BE2C (cell line): ENCODE results near the gene NPLOC4.
A peak's percentile ranks its signal among the peaks of the same experiment; 100 is the strongest.

ENCODE experiments used
- DNase-seq: peaks from one replicate; pipeline ENCODE4 v3.0.0-alpha.2; 2020
- H3K27me3 ChIP-seq: fragments of 250-450 bp; sonication (Bioruptor Pico); 2 replicates; pipeline ENCODE4 v1.5.1; 2020; ENCODE audit warnings: mild to moderate bottlenecking
- H3K36me3 ChIP-seq: fragments of 250-450 bp; sonication (Bioruptor Pico); 2 replicates; pipeline ENCODE4 v1.5.1; 2020; ENCODE audit warnings: mild to moderate bottlenecking
- H3K4me1 ChIP-seq: fragments of 250-450 bp; sonication (Bioruptor Pico); 2 replicates; pipeline ENCODE4 v1.5.1; 2020
- H3K4me3 ChIP-seq: 2 replicates; pipeline ENCODE4 v1.5.1; 2011; ENCODE audit warnings: low read depth, low read length
- H3K9me3 ChIP-seq: fragments of 250-450 bp; sonication (Bioruptor Pico); 2 replicates; pipeline ENCODE4 v1.5.1; 2020
- TF ChIP-seq, protein P1 (sequence below): IDR thresholded peaks from 2 replicates; pipeline ENCODE4 v1.5.1; 2012; ENCODE audit warnings: mild to moderate bottlenecking, low read depth, low read length

The NPLOC4 gene

DNA sequence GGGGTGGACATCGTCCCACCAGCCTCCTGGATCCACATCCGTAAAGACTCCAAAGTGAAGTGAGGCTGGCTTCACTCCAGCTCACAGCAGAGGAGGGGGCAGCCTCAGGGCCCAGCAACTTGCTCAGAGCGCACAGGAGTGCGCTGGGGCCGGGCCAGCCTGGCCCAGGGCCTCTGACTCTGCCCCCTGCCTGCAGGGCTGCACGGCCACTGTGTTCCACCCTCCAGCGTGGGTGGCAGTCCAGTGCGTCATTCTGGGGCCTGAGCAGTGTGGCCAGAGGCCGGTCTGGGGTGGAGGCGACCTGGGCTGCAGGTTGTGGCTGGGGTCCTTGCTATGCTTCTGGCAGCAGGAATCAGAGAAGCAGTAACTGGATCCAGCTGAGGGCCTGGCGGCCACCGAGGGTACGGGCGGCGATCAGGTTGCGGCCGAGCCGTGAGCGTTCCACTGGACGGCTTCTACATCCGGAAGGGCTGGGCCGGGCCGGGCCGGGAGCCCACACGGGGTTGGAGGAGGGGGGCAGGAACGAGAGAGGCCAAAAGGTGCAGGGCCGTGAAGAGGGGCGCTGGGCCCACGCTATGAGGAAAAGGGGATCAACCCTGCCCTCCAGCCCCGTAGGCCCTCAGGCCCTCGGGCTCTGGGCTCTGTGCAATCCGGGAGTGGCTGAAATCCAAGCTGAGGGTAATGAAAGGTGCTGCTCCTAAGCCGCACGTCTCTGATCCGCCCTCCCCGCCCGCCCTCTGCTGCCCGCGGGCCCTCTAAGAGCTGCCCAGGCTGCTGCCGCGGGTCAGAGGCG is 109.1 kb downstream of the NPLOC4 start, which contains the start of gene FSCN2:
Gene FSCN2, plus strand, starts transcription at position 787 of the 793 bp plus-strand sequence. CDS start 155 bp downstream, outside the sequence.
- Histone ChIP-seq H3K9me3 (no peaks in the 10 kb centered on the region), H3K36me3 (no peaks in the 10 kb centered on the region), H3K4me3 (no peak within 1 kb of the TSS), H3K27me3 (peaks cover 28% of the 10 kb centered on the region), H3K4me1 (no peaks in the 10 kb centered on the region)
- TF ChIP-seq, protein P1, sequence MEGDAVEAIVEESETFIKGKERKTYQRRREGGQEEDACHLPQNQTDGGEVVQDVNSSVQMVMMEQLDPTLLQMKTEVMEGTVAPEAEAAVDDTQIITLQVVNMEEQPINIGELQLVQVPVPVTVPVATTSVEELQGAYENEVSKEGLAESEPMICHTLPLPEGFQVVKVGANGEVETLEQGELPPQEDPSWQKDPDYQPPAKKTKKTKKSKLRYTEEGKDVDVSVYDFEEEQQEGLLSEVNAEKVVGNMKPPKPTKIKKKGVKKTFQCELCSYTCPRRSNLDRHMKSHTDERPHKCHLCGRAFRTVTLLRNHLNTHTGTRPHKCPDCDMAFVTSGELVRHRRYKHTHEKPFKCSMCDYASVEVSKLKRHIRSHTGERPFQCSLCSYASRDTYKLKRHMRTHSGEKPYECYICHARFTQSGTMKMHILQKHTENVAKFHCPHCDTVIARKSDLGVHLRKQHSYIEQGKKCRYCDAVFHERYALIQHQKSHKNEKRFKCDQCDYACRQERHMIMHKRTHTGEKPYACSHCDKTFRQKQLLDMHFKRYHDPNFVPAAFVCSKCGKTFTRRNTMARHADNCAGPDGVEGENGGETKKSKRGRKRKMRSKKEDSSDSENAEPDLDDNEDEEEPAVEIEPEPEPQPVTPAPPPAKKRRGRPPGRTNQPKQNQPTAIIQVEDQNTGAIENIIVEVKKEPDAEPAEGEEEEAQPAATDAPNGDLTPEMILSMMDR = peak; percentile 10; the same call in 1 of the 2 replicates
- peak; percentile 21 for DNase-seq

DNA sequence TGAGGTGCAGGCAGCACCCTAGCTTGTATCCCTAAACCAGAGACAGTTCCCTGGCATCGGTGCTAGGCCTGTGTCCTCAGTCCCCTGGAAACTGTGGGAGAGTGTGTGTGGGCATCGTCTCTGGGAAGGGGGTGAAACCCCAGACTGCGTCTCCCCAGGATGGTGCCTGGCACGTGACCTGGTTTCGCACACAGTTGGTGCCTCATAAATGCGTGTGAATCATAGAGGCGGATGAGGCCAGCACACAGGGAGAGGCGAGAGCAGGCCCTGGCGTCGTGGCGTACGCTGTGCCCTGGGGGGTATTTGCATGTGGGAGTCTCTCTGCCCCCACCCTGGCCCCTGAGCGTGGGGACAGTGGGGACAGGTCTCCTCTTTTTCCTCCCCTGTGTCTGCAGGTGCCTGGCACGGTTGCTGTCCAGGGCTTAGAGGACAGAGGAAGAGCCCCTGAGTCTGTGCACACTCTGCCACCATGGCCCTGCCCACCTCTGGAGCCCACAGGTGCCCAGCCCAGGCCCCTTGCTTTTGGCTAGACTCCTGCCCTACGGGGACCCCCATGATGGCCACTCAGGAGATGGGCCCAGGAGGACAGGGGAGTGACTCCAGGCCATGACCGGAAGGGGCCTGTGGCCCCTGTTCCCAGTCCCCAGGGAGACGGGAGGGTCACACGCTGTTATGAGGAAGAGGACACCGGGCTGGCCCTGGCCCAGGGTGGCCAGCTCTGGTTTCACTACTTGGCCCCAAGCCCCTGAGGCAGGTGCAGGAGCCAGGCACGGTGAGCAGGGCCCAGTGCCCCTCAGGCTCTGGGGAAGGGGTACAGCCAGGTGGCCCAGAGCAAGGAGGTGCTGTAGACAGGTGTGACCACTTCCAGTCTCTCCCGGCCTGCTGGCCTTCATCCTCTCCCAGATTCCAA is 110.0 kb downstream of the NPLOC4 start:
- TF ChIP-seq, protein P1 = no peak
- no peak for DNase-seq
- no peaks in the 10 kb centered on the region for H3K4me1 ChIP-seq
- peaks cover 28% of the 10 kb centered on the region for H3K27me3 ChIP-seq
- H3K9me3 ChIP-seq = no peaks in the 10 kb centered on the region
- H3K36me3 ChIP-seq = no peaks in the 10 kb centered on the region
- no peak overlapping the region for H3K4me3 ChIP-seq

DNA sequence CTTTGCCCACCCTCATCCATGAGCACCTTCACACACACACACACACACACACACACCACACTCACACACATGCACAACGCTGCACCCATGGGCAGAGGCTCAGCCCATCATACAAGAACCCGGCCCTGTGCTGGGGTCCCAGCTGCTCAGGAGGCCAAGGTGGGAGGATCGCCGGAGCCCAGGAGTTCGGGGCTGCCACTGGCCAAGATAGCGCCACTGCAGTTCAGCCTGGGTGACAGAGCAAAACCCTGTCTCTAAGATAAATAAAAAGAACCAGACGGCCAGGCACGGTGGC is 112.1 kb downstream of the NPLOC4 start:
- peaks cover 25% of the 10 kb centered on the region for H3K27me3 ChIP-seq
- peak; percentile 6 for DNase-seq
- TF ChIP-seq, protein P1 = no peak
- no peak overlapping the region for H3K4me3 ChIP-seq
- no peaks in the 10 kb centered on the region for H3K9me3 ChIP-seq
- H3K4me1 ChIP-seq = no peaks in the 10 kb centered on the region
- H3K36me3 ChIP-seq = no peaks in the 10 kb centered on the region

DNA sequence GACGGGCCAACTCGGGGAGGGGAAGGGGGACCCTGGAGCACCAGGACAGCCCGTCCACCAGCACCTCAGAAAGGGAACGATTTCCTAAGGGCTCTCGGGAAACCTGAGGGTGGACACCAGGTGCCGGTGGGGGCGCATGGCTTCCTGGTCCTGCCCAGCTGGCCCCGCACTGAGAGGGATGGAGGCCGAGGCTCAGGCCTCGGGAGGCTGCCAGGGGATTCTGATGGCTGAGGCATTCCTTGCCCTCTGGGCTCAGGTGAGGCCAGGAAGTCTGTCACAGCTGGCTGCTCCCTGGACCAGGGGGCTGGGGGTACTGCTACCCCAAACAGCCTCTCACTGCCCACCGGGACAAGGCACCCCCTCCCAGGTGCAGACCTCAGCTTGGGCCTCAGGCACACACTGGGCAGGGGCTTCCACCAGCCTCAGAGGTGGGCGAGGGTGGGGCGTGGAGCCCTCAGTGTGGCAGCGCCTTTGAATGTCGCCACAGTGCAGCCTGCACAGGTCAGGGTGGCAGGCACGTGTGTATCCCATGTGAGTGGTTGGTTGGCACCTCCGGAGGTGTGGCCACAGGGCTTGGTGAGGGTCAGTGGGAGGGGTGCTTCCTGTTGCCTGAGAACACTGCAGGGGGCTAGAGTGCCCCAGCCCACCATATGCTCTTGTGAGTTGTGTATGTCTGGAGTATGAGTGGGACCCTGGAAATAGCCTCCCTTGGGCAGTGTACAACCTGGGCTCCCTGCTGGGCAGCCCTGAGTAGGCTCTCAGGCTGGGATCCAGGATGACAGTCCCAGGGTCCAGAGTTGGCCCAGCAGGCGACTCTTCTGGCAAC is 112.7 kb downstream of the NPLOC4 start:
- TF ChIP-seq, protein P1 = no peak
- H3K4me3 ChIP-seq = no peak overlapping the region
- H3K9me3 ChIP-seq = no peaks in the 10 kb centered on the region
- DNase-seq = peak; percentile 5
- no peaks in the 10 kb centered on the region for H3K4me1 ChIP-seq
- H3K27me3 ChIP-seq = peaks cover 20% of the 10 kb centered on the region
- no peaks in the 10 kb centered on the region for H3K36me3 ChIP-seq

DNA sequence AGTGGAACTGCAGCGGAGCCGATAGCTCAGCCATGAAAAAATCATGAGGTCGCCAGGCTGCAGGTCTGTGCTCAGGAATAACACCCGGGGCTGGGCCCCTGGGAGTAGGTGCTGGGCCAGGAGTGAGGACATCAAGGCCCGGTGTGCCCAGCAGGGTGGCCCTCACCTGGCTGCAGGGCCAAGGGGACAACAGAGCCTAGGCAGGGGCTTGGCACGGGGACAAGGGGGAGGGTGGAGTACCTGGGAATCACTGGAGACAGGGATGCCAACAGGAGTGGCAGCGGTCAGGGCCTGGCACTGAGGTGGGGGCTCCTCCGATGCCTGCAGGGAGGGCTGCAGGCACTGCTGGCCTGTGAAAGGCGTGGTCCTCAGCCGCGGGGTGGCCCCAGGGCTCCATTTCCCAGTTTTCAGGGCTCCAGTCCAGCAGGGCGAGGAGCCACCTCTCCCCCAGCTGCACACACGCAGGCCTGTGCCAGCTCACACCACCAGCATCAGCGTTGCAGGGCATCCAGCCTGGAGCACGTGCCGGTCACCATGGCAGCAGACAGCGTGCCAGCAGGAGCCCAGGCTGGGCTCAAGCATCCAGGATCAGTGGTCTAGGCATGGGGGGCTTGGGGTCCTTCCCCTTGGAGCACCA is 113.4 kb downstream of the NPLOC4 start:
- DNase-seq = peak; percentile 42
- H3K27me3 ChIP-seq = peaks cover 12% of the 10 kb centered on the region
- no peak overlapping the region for H3K4me3 ChIP-seq
- H3K36me3 ChIP-seq = no peaks in the 10 kb centered on the region
- TF ChIP-seq, protein P1 = no peak
- H3K4me1 ChIP-seq = no peaks in the 10 kb centered on the region
- no peaks in the 10 kb centered on the region for H3K9me3 ChIP-seq
